Esophagus muscularis mucosa (tissue), 3 donors: ENCODE data around the gene PRKCH.

Experiments used
- CTCF ChIP-seq, 3 experiments: fragments of 200-600 bp in 2 of 3; fragments of 450-650 bp in 1 of 3; sonication (generic) in 2 of 3; IDR thresholded peaks; one replicate each; pipeline ENCODE4 v1.5.1; 2017 to 2019; ENCODE audit warnings: antibody characterized with exemption in 3 of 3, mild to moderate bottlenecking in 2 of 3, moderate library complexity in 1 of 3
- POLR2A ChIP-seq: fragments of 450-650 bp; IDR thresholded peaks from one replicate; pipeline ENCODE4 v1.6.1; 2017; ENCODE audit warnings: antibody characterized with exemption, moderate library complexity, mild to moderate bottlenecking, low read depth
- POLR2AphosphoS5 ChIP-seq, 2 donors: sonication (generic); formaldehyde crosslinking; IDR thresholded peaks; one replicate each; pipeline ENCODE4 v1.6.1; 2017; ENCODE audit warnings: antibody characterized with exemption in 2 of 2

GRCh38 chr14:61563880-61564617, 242.7 kb downstream of the PRKCH start:
- no peak for TF ChIP-seq POLR2A
- no peak for TF ChIP-seq CTCF (IDR thresholded peaks at IDR 0.05)
- TF ChIP-seq POLR2AphosphoS5 (IDR thresholded peaks at IDR 0.05) = no peak
